ENCODE results near the gene RGP1. TPM values are rescaled to one million over a fixed set of nuclear protein-coding genes. Genes with fewer than 3 reads are reported as not detected.

Gene RGP1
- total RNA-seq, 1 donor from 2014 or later: 11.2 TPM

DNA sequence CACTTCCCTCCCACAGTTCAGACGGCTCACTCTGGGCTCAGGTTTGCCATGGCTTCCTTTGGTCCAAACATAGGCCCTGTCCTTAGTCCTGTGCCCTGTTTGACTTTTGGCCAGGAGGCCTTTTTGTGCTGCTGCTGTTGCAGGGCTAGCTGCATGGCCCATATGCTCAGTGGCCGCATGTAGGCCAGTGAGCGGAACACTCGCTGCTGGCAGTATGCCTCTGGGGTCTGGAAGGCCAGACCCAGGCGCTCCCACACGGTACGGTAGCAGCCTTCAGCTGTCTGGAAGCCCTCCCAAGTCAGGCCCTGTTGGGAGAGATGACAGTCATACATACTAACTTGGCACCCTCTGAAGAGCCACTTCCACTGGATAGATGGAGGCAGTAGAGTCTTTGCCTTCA, 11.9 kb upstream of the RGP1 start:
- H3K36me3 Mint-ChIP-seq: peaks cover 27% of the 10 kb centered on the region
- Histone ChIP-seq H3K9me3 (ENCODE audit: low read depth) (no peaks in the 10 kb centered on the region), H3K27me3 (no peaks in the 10 kb centered on the region), H3K9ac (no peak overlapping the region), H4K20me1 (ENCODE audit: low read depth) (no peaks in the 10 kb centered on the region), H3F3A (ENCODE audit: low read depth) (peaks cover 42% of the 10 kb centered on the region), H3K4me3 (no peak overlapping the region), H3K27ac (no peak overlapping the region), H2AFZ (replicated peaks) (no peak overlapping the region), H3K79me2 (ENCODE audit: low read depth) (peaks cover 15% of the 10 kb centered on the region), H3K4me2 (no peak overlapping the region), H3K36me3 (no peaks in the 10 kb centered on the region), H3K4me1 (peaks cover 6% of the 10 kb centered on the region)
- H3K4me3 Mint-ChIP-seq: no peak overlapping the region
- H3K9me3 Mint-ChIP-seq: no peaks in the 10 kb centered on the region
- peaks cover 17% of the 10 kb centered on the region for H3K4me1 Mint-ChIP-seq
- no peaks in the 10 kb centered on the region for H3K27me3 Mint-ChIP-seq (ENCODE audit: insufficient read depth, low read depth)
- no peak overlapping the region for H3K27ac Mint-ChIP-seq
- no peak for DNase-seq (ENCODE audit: low spot score)
- TF ChIP-seq, protein P1, sequence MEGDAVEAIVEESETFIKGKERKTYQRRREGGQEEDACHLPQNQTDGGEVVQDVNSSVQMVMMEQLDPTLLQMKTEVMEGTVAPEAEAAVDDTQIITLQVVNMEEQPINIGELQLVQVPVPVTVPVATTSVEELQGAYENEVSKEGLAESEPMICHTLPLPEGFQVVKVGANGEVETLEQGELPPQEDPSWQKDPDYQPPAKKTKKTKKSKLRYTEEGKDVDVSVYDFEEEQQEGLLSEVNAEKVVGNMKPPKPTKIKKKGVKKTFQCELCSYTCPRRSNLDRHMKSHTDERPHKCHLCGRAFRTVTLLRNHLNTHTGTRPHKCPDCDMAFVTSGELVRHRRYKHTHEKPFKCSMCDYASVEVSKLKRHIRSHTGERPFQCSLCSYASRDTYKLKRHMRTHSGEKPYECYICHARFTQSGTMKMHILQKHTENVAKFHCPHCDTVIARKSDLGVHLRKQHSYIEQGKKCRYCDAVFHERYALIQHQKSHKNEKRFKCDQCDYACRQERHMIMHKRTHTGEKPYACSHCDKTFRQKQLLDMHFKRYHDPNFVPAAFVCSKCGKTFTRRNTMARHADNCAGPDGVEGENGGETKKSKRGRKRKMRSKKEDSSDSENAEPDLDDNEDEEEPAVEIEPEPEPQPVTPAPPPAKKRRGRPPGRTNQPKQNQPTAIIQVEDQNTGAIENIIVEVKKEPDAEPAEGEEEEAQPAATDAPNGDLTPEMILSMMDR (IDR thresholded peaks at IDR 0.05): no peak
- TF ChIP-seq EZH2 (IDR thresholded peaks at IDR 0.05) (no peak), EZH2phosphoT487 (IDR thresholded peaks at IDR 0.05) (no peak)

DNA sequence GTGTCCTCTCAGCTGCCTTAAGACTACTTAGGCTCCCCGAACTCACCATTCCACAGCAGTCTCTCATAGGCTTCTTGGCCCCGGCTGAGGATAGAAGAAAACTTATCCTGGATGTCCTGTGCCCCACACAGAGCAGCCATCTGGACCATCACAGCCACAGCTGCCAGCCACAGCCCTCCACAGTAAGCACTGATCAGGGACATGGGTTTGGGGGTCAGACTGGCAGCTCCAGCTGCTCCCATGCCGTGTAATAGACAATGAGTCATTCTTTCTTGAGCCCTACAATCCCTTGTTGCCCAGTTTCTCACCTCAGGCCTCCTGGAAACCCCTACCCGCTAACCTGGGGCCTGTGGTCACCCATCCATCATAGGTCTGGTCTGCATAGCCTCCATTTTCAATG, 10.9 kb upstream of the RGP1 start:
- Histone ChIP-seq H2AFZ (replicated peaks) (no peak overlapping the region), H4K20me1 (ENCODE audit: low read depth) (no peaks in the 10 kb centered on the region), H3K4me3 (no peak overlapping the region), H3K36me3 (no peaks in the 10 kb centered on the region), H3K9ac (no peak overlapping the region), H3K27me3 (no peaks in the 10 kb centered on the region), H3K79me2 (ENCODE audit: low read depth) (peaks cover 15% of the 10 kb centered on the region), H3F3A (ENCODE audit: low read depth) (peaks cover 32% of the 10 kb centered on the region), H3K4me1 (peaks cover 6% of the 10 kb centered on the region), H3K27ac (no peak overlapping the region), H3K9me3 (ENCODE audit: low read depth) (no peaks in the 10 kb centered on the region), H3K4me2 (no peak overlapping the region)
- H3K9me3 Mint-ChIP-seq: no peaks in the 10 kb centered on the region
- DNase-seq (ENCODE audit: low spot score): no peak
- TF ChIP-seq EZH2phosphoT487 (IDR thresholded peaks at IDR 0.05): no peak
- TF ChIP-seq, protein P1 (IDR thresholded peaks at IDR 0.05): no peak
- TF ChIP-seq EZH2 (IDR thresholded peaks at IDR 0.05): no peak
- H3K4me1 Mint-ChIP-seq: peaks cover 12% of the 10 kb centered on the region
- no peak overlapping the region for H3K27ac Mint-ChIP-seq
- H3K4me3 Mint-ChIP-seq: no peak overlapping the region
- H3K36me3 Mint-ChIP-seq: peaks cover 34% of the 10 kb centered on the region
- no peaks in the 10 kb centered on the region for H3K27me3 Mint-ChIP-seq (ENCODE audit: insufficient read depth, low read depth)

DNA sequence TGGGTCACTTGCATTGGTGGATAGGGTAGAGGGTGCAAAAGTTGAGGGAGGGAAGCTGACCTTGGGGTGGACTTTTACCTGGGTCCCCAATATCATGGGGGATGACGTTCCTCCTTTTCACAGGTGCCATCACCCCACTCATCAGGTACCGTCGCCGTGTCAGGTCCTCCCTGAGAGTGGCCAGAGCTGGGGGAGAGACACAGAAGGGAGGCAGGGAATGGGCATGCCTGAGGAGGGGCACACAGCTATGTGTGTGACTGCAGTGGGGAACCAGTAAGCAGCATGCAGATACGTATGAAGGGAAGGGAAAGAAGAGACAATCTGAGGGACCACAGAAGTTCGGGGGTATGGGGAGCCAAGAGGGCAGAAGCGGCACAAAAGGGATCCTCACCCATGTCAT, 10.2 kb upstream of the RGP1 start:
- Histone ChIP-seq H3K4me3 (no peak overlapping the region), H3K27ac (no peak overlapping the region), H4K20me1 (ENCODE audit: low read depth) (peaks cover 5% of the 10 kb centered on the region), H3K79me2 (ENCODE audit: low read depth) (peaks cover 9% of the 10 kb centered on the region), H3K4me2 (no peak overlapping the region), H3K36me3 (no peaks in the 10 kb centered on the region), H3K4me1 (no peaks in the 10 kb centered on the region), H3K27me3 (no peaks in the 10 kb centered on the region), H2AFZ (replicated peaks) (no peak overlapping the region), H3F3A (ENCODE audit: low read depth) (peaks cover 25% of the 10 kb centered on the region), H3K9me3 (ENCODE audit: low read depth) (no peaks in the 10 kb centered on the region), H3K9ac (no peak overlapping the region)
- Mint-ChIP-seq H3K4me1 (peaks cover 7% of the 10 kb centered on the region), H3K36me3 (peaks cover 40% of the 10 kb centered on the region), H3K9me3 (no peaks in the 10 kb centered on the region), H3K27me3 (ENCODE audit: insufficient read depth, low read depth) (no peaks in the 10 kb centered on the region), H3K4me3 (peak overlapping the region; percentile 52), H3K27ac (no peak overlapping the region)
- DNase-seq (ENCODE audit: low spot score): no peak
- TF ChIP-seq, protein P1 (IDR thresholded peaks at IDR 0.05): no peak
- TF ChIP-seq EZH2phosphoT487 (IDR thresholded peaks at IDR 0.05) (no peak), EZH2 (IDR thresholded peaks at IDR 0.05) (no peak)

Measured in neural progenitor cell (in vitro differentiated cells).